ENCODE data around the gene GCKR. TPM values are rescaled to one million over a fixed set of nuclear protein-coding genes. Genes with fewer than 3 reads are reported as not detected.
"Not testable (repeated sequence)": the region's sequence is repeated elsewhere in the genome, so short reads cannot be mapped to it uniquely, and the experiment has no call there.

GCKR gene
- total RNA-seq, 1 experiment from 2014 or later, result 0.11 TPM

DNA sequence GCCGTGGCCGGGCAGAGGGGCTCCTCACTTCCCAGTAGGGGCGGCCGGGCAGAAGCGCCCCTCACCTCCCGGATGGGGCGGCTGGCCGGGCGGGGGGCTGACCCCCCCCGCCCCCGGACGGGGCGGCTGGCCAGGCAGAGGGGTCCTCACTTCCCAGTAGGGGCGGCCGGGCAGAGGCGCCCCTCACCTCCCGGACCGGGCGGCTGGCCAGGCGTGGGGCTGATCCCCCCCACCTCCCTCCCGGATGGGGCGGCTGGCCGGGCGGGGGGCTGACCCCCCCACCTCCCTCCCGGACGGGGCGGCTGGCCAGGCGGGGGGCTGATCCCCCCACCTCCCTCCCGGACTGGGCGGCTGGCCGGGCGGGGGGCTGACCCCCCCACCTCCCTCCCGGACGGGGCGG, 43.0 kb downstream of the GCKR start:
- not testable (repeated sequence) for H3K27me3 ChIP-seq (ENCODE audit: insufficient read depth, low read length); H3K27ac Mint-ChIP-seq; H3K79me2 ChIP-seq (ENCODE audit: insufficient read depth, low read length); H2AFZ ChIP-seq (ENCODE audit: low read length); H3K4me3 Mint-ChIP-seq; H3K18ac ChIP-seq (ENCODE audit: insufficient read length, low read depth, low read length); H2AK5ac ChIP-seq (ENCODE audit: insufficient read length, low read length); H4K20me1 ChIP-seq (ENCODE audit: control insufficient read depth, insufficient read depth, insufficient read length); H3K4me1 ChIP-seq (ENCODE audit: insufficient read depth, low read length); H3K23me2 ChIP-seq (ENCODE audit: insufficient read length, low read depth, low read length, poor library complexity, severe bottlenecking); H3K23ac ChIP-seq (ENCODE audit: insufficient read length, low read depth, low read length); H3K36me3 Mint-ChIP-seq (ENCODE audit: insufficient read depth in 1 of 3, low read depth in 3 of 3); H2BK12ac ChIP-seq (ENCODE audit: insufficient read length, low read depth, low read length); H2BK5ac ChIP-seq (ENCODE audit: insufficient read length, low read length); H3K56ac ChIP-seq (ENCODE audit: insufficient read length, low read depth, low read length); H3K4ac ChIP-seq (ENCODE audit: low read depth, low read length); H4K91ac ChIP-seq (ENCODE audit: insufficient read length, low read depth, low read length); H3K9me3 ChIP-seq (ENCODE audit: control insufficient read depth, low read depth, low read length); H2BK15ac ChIP-seq (ENCODE audit: low read depth, low read length); H3K4me1 Mint-ChIP-seq; H2BK120ac ChIP-seq (ENCODE audit: low read depth, low read length, poor library complexity, severe bottlenecking); H4K8ac ChIP-seq (replicated peaks; ENCODE audit: insufficient read length, low read depth, low read length); DNase-seq; H3T11ph ChIP-seq (ENCODE audit: low read length); H3K9ac ChIP-seq (ENCODE audit: extremely low read depth, insufficient read length, low read length); H2BK20ac ChIP-seq (ENCODE audit: low read depth, low read length, poor library complexity, severe bottlenecking); H3K14ac ChIP-seq (ENCODE audit: insufficient read depth, low read length); H3K27ac ChIP-seq (ENCODE audit: insufficient read length, low read depth, low read length); H4K5ac ChIP-seq (ENCODE audit: insufficient read length, low read depth, low read length); H3K4me2 ChIP-seq (ENCODE audit: insufficient read depth, insufficient read length, low read length); H3K79me1 ChIP-seq (ENCODE audit: insufficient read depth, low read depth, low read length, poor library complexity, severe bottlenecking)
- peaks cover 19% of the 10 kb centered on the region for H3K27me3 Mint-ChIP-seq (ENCODE audit: low read depth)
- H3K9me3 Mint-ChIP-seq, result peaks cover 6 to 12% of the 10 kb centered on the region in 2 experiments; a peak in 3 of 5 replicates
- WGBS (ENCODE audit: extremely low coverage, insufficient read length, low lambda C conversion rate), result no CpG with 5 or more reads among the region's 35 CpGs

All from H9 (cell line).